ENCODE measurements around the gene PITPNM1. TPM values are rescaled to one million over a fixed set of nuclear protein-coding genes. Genes with fewer than 3 reads are reported as not detected.

Gene PITPNM1
- total and polyA plus RNA-seq, 2 experiments from 2014 or later = 9.1 to 57.1 TPM

DNA sequence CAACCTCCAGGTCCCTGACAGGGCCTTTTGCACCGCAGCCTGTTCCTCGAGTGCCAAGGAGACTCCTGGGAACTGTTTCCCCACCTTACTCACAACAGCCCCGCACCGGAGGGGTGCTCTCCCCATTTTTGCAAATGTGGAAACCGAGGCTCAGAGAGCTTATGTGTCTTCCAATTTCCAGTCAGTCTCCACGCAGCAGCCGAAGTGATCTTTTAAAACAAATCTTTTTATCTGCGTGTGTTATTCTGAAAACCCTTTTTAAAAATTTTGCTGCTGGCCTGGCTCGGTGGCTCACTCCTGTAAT, 35.7 kb downstream of the PITPNM1 start:
- DNase-seq (ENCODE audit: low spot score) = no peak
- H3K4me2 ChIP-seq = peak overlapping the region; percentile 81
- TF ChIP-seq JUNB (IDR thresholded peaks at IDR 0.05; ENCODE audit: unreplicated experiment) (no peak), ZNF331 (CRISPR knock-in tag; IDR thresholded peaks at IDR 0.05; ENCODE audit: low read depth) (no peak)
- Mint-ChIP-seq H3K27me3 (ENCODE audit: insufficient read depth, low read depth, poor library complexity) (peaks cover 17% of the 10 kb centered on the region), H3K4me1 (peaks cover 10% of the 10 kb centered on the region), H3K27ac (no peak overlapping the region), H3K9me3 (no peaks in the 10 kb centered on the region), H3K36me3 (ENCODE audit: low read depth) (no peaks in the 10 kb centered on the region; the same call in 2 of the 3 replicates), H3K4me3 (peak overlapping the region; percentile 70)
- H3K4me3 ChIP-seq = peak overlapping the region; percentile 92
- H4K20me1 ChIP-seq (replicated peaks; ENCODE audit: insufficient read depth) = no peaks in the 10 kb centered on the region
- H3K79me2 ChIP-seq (replicated peaks; ENCODE audit: insufficient read depth) = peaks cover 9% of the 10 kb centered on the region; the same call in 1 of the 2 replicates
- no peaks in the 10 kb centered on the region for H3K9me2 ChIP-seq (ENCODE audit: insufficient read depth)
- no peaks in the 10 kb centered on the region for H3K36me3 ChIP-seq (ENCODE audit: insufficient read depth)
- H3F3A ChIP-seq (replicated peaks; ENCODE audit: low read depth) = no peaks in the 10 kb centered on the region
- H3K27ac ChIP-seq (ENCODE audit: low read depth) = no peak overlapping the region; the same call in 1 of the 2 replicates
- H3K4me1 ChIP-seq (ENCODE audit: insufficient read depth) = peaks cover 9% of the 10 kb centered on the region; the same call in 1 of the 2 replicates
- ATAC-seq = no peak
- H3K27me3 ChIP-seq (ENCODE audit: insufficient read depth) = no peaks in the 10 kb centered on the region
- H2AFZ ChIP-seq = peak overlapping the region; percentile 99

DNA sequence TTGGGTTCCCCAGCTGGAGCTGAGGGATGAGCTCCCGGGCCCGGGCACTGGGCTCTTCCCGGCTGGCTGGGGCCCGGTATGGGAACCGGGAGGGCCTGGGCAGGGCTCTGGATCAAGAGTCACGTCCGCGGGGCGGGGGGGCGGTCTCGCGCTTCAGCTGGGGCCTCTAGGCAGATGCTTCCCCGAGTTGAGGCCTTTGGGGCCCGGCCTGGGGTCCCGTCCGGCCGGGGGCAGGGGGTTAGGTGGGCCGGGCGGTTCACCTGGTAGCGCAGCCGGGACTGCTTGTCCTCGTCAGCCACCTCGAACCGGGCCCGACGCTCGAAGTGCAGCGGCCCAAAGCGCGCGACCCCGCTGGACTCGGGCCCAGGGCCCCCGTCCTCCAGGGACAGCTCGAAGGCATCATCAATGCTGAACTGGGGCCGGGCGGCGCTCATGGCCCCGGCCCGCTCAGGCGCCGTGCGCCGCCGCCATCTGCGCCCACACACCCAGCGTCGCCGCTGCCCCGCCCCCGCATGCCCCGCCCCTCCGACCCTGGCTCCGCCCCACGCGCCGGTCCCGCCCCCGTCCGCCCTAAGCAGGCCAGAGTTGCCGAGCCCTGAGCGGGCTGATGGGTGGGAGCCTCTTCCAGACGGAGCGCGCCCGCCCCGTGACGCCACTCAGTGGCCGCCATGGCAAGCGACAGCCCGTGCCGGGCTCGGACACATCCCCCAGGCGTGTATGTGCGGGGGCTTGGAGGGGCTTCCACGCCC, 36.2 kb downstream of the PITPNM1 start, which contains the start of gene TMEM134:
TSS of gene TMEM134 (minus strand) at position 493 of the 749 bp plus-strand sequence. CDS start at position 434, 59 bp downstream.
- Mint-ChIP-seq H3K4me1 (peaks cover 15% of the 10 kb centered on the region), H3K4me3 (peak within 1 kb of the TSS; percentile 88), H3K36me3 (ENCODE audit: low read depth) (no peaks in the 10 kb centered on the region; the same call in 2 of the 3 replicates), H3K27ac (peak within 1 kb of the TSS; percentile 93), H3K9me3 (no peaks in the 10 kb centered on the region), H3K27me3 (ENCODE audit: insufficient read depth, low read depth, poor library complexity) (peaks cover 20% of the 10 kb centered on the region)
- peaks cover 9% of the 10 kb centered on the region; the same call in 1 of the 2 replicates for H3K79me2 ChIP-seq (replicated peaks; ENCODE audit: insufficient read depth)
- no peaks in the 10 kb centered on the region for H4K20me1 ChIP-seq (replicated peaks; ENCODE audit: insufficient read depth)
- no peak within 1 kb of the TSS; the same call in 1 of the 2 replicates for H3K27ac ChIP-seq (ENCODE audit: low read depth)
- peak within 1 kb of the TSS; percentile 93 for H3K4me2 ChIP-seq
- H3K9me2 ChIP-seq (ENCODE audit: insufficient read depth) = no peaks in the 10 kb centered on the region
- peak; percentile 74 for ATAC-seq
- no peaks in the 10 kb centered on the region for H3F3A ChIP-seq (replicated peaks; ENCODE audit: low read depth)
- H3K36me3 ChIP-seq (ENCODE audit: insufficient read depth) = no peaks in the 10 kb centered on the region
- peak; percentile 95 for DNase-seq (ENCODE audit: low spot score)
- H3K4me1 ChIP-seq (ENCODE audit: insufficient read depth) = peaks cover 13% of the 10 kb centered on the region; the same call in 1 of the 2 replicates
- TF ChIP-seq STAT1 (IDR thresholded peaks at IDR 0.05; ENCODE audit: unreplicated experiment) (no peak), POLR2AphosphoS5 (IDR thresholded peaks at IDR 0.05; ENCODE audit: low read depth) (peak; percentile 80), CREB1 (CRISPR knock-in tag; IDR thresholded peaks at IDR 0.05; ENCODE audit: low read depth) (peak; percentile 83)
- TF ChIP-seq, protein P1, sequence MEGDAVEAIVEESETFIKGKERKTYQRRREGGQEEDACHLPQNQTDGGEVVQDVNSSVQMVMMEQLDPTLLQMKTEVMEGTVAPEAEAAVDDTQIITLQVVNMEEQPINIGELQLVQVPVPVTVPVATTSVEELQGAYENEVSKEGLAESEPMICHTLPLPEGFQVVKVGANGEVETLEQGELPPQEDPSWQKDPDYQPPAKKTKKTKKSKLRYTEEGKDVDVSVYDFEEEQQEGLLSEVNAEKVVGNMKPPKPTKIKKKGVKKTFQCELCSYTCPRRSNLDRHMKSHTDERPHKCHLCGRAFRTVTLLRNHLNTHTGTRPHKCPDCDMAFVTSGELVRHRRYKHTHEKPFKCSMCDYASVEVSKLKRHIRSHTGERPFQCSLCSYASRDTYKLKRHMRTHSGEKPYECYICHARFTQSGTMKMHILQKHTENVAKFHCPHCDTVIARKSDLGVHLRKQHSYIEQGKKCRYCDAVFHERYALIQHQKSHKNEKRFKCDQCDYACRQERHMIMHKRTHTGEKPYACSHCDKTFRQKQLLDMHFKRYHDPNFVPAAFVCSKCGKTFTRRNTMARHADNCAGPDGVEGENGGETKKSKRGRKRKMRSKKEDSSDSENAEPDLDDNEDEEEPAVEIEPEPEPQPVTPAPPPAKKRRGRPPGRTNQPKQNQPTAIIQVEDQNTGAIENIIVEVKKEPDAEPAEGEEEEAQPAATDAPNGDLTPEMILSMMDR (conservative IDR thresholded peaks at IDR 0.05; ENCODE audit: low read depth in 2 of 2) = peak in 1 of 2 experiments; percentile 62; a peak in 3 of 4 replicates
- no peaks in the 10 kb centered on the region for H3K27me3 ChIP-seq (ENCODE audit: insufficient read depth)
- peak within 1 kb of the TSS; percentile 99 for H2AFZ ChIP-seq
- peak within 1 kb of the TSS; percentile 92 for H3K4me3 ChIP-seq

DNA sequence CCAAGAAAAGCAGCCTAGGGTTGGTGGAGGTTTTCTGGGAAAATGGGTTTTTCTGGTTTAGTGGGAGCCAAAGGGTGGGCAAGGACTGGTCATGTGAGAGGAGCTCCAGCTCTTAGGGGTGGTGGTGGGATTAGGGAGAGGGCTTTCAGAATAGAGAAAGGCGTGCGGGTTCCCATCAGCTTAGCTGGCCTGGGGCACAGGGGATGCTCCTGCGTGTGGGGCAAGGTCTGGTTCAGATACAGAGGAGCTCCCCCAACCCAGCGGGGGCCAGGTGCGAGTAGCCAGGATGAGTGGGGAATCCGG, 36.8 kb downstream of the PITPNM1 start:
- peak overlapping the region; percentile 93 for H3K27ac Mint-ChIP-seq
- TF ChIP-seq POLR2AphosphoS5 (IDR thresholded peaks at IDR 0.05; ENCODE audit: low read depth) (no peak), STAT1 (IDR thresholded peaks at IDR 0.05; ENCODE audit: unreplicated experiment) (no peak), EZH2 (IDR thresholded peaks at IDR 0.05; ENCODE audit: low read depth, unreplicated experiment) (no peak), NANOG (IDR thresholded peaks at IDR 0.05; ENCODE audit: borderline replicate concordance) (no peak)
- TF ChIP-seq, protein P2, sequence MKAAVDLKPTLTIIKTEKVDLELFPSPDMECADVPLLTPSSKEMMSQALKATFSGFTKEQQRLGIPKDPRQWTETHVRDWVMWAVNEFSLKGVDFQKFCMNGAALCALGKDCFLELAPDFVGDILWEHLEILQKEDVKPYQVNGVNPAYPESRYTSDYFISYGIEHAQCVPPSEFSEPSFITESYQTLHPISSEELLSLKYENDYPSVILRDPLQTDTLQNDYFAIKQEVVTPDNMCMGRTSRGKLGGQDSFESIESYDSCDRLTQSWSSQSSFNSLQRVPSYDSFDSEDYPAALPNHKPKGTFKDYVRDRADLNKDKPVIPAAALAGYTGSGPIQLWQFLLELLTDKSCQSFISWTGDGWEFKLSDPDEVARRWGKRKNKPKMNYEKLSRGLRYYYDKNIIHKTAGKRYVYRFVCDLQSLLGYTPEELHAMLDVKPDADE (IDR thresholded peaks at IDR 0.05) = no peak
- TF ChIP-seq, protein P1 (conservative IDR thresholded peaks at IDR 0.05; ENCODE audit: low read depth in 2 of 2) = no peak

More for the DNA sequence above, 36.8 kb downstream of the PITPNM1 start:
- DNase-seq (ENCODE audit: low spot score) (peak; percentile 58), ATAC-seq (no peak; the same call in 2 of the 3 replicates)
- Histone ChIP-seq H3K79me2 (replicated peaks; ENCODE audit: insufficient read depth) (peaks cover 9% of the 10 kb centered on the region; the same call in 1 of the 2 replicates), H3K9me2 (ENCODE audit: insufficient read depth) (no peaks in the 10 kb centered on the region), H3K4me1 (ENCODE audit: insufficient read depth) (peaks cover 13% of the 10 kb centered on the region; the same call in 1 of the 2 replicates), H3K27ac (ENCODE audit: low read depth) (no peak overlapping the region), H3K27me3 (ENCODE audit: insufficient read depth) (no peaks in the 10 kb centered on the region), H4K20me1 (replicated peaks; ENCODE audit: insufficient read depth) (no peaks in the 10 kb centered on the region), H3K4me3 (peak overlapping the region; percentile 92), H3K36me3 (ENCODE audit: insufficient read depth) (no peaks in the 10 kb centered on the region), H3K4me2 (peak overlapping the region; percentile 93), H3F3A (replicated peaks; ENCODE audit: low read depth) (no peaks in the 10 kb centered on the region), H2AFZ (peak overlapping the region; percentile 78)
- H3K4me3 Mint-ChIP-seq = peak overlapping the region; percentile 88
- H3K27me3 Mint-ChIP-seq (ENCODE audit: insufficient read depth, low read depth, poor library complexity) = peaks cover 20% of the 10 kb centered on the region
- no peaks in the 10 kb centered on the region; the same call in 2 of the 3 replicates for H3K36me3 Mint-ChIP-seq (ENCODE audit: low read depth)
- H3K4me1 Mint-ChIP-seq = peaks cover 15% of the 10 kb centered on the region
- H3K9me3 Mint-ChIP-seq = no peaks in the 10 kb centered on the region
